Uterus (tissue), 4 donors: ENCODE data around the gene FTCDNL1. TPM values are rescaled to one million over a fixed set of nuclear protein-coding genes. Genes with fewer than 3 reads are reported as not detected.

ENCODE experiments used
- DNase-seq, 2 donors: peaks; one replicate each; pipeline ENCODE4 v3.0.0-alpha.2; 2019 to 2020
- H3K27ac ChIP-seq, 2 donors: fragments of 200-600 bp; sonication (generic); 1 replicate in 1 of 2; 2 replicates in 1 of 2; pipeline ENCODE4 v1.5.1; 2016 to 2018
- H3K27me3 ChIP-seq, 2 donors: fragments of 200-600 bp; sonication (generic); one replicate each; pipeline ENCODE4 v1.5.1; 2018 to 2019; ENCODE audit warnings: control low read depth in 1 of 2
- H3K36me3 ChIP-seq, 2 donors: fragments of 200-600 bp; sonication (generic); one replicate each; pipeline ENCODE4 v1.5.1; 2019; ENCODE audit warnings: control low read depth in 1 of 2
- H3K4me1 ChIP-seq, 2 donors: fragments of 200-600 bp; sonication (generic); one replicate each; pipeline ENCODE4 v1.5.1; 2018 to 2019; ENCODE audit warnings: control low read depth in 1 of 2
- H3K4me3 ChIP-seq, 2 donors: fragments of 200-600 bp; sonication (generic); 1 replicate in 1 of 2; 2 replicates in 1 of 2; pipeline ENCODE4 v1.5.1; 2018 to 2019; ENCODE audit warnings: mild to moderate bottlenecking in 1 of 2
- H3K9me3 ChIP-seq, 2 donors: fragments of 200-600 bp; sonication (generic); one replicate each; pipeline ENCODE4 v1.5.1; 2019; ENCODE audit warnings: control low read depth in 1 of 2
- POLR2A ChIP-seq, 2 donors: fragments of 450-650 bp; IDR thresholded peaks; one replicate each; pipeline ENCODE4 v1.6.1; 2016; ENCODE audit warnings: antibody characterized with exemption in 2 of 2, mild to moderate bottlenecking in 1 of 2, moderate library complexity in 1 of 2
- intact Hi-C: fragments of 100-400 bp; cut with DNase I; formaldehyde crosslinking; loops from one replicate; pipeline ENCODE4 v1.15.1; 2023; ENCODE audit warnings: low total_unique reads
- total RNA-seq, 4 donors: library from RNA; depleted of rRNA in 3 of 4; stranded (reverse); fragments of >200 nt in 3 of 4; gene quantifications; one replicate each; pipeline versions ENCODE4 v1.1.0 to v1.2.4, GENCODE V29; 2014 to 2023
- TF ChIP-seq, protein P1 (sequence below), 4 experiments: fragments of 200-600 bp in 2 of 4; fragments of 450-650 bp in 2 of 4; sonication (generic) in 2 of 4; IDR thresholded peaks; one replicate each; pipeline ENCODE4 v1.5.1; 2016 to 2019; ENCODE audit warnings: antibody characterized with exemption in 4 of 4, mild to moderate bottlenecking in 2 of 4, moderate library complexity in 1 of 4
- donor health status: DM: yes; HTN: yes; CAD: no.

The FTCDNL1 gene
- total RNA-seq, 4 donors from 2014 or later = 0.29 to 5.8 (median 1.4) TPM; not detected in 1

DNA sequence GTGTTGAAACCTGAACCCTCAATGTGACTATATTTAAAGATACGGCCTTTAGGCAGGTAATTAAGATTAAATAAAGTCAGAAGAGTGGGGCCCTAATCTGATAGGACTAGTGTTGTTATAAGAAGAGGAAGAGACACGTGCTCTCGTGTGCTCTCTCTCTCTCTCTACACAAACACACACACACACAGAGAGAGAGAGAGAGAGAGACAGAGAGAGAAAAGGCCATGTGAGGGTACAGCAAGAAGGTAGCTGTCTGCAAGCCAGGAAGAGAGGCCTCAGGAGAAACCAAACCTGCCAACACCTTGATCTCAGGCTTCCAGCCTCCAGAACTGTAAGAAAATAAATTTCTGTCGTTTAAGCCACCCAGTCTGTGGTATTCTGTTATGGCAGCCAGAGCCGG, 106.7 kb downstream of the FTCDNL1 start:
- Histone ChIP-seq H3K36me3 (no peaks in the 10 kb centered on the region), H3K27ac (no peak overlapping the region), H3K9me3 (no peaks in the 10 kb centered on the region), H3K27me3 (no peaks in the 10 kb centered on the region), H3K4me3 (no peak overlapping the region), H3K4me1 (peaks cover 0 to 5% of the 10 kb centered on the region in 2 donors)
- no peak for DNase-seq
- no peak for TF ChIP-seq POLR2A (IDR thresholded peaks at IDR 0.05)
- TF ChIP-seq, protein P1, sequence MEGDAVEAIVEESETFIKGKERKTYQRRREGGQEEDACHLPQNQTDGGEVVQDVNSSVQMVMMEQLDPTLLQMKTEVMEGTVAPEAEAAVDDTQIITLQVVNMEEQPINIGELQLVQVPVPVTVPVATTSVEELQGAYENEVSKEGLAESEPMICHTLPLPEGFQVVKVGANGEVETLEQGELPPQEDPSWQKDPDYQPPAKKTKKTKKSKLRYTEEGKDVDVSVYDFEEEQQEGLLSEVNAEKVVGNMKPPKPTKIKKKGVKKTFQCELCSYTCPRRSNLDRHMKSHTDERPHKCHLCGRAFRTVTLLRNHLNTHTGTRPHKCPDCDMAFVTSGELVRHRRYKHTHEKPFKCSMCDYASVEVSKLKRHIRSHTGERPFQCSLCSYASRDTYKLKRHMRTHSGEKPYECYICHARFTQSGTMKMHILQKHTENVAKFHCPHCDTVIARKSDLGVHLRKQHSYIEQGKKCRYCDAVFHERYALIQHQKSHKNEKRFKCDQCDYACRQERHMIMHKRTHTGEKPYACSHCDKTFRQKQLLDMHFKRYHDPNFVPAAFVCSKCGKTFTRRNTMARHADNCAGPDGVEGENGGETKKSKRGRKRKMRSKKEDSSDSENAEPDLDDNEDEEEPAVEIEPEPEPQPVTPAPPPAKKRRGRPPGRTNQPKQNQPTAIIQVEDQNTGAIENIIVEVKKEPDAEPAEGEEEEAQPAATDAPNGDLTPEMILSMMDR (IDR thresholded peaks at IDR 0.05) = no peak
- intact Hi-C loops = no loop called here

DNA sequence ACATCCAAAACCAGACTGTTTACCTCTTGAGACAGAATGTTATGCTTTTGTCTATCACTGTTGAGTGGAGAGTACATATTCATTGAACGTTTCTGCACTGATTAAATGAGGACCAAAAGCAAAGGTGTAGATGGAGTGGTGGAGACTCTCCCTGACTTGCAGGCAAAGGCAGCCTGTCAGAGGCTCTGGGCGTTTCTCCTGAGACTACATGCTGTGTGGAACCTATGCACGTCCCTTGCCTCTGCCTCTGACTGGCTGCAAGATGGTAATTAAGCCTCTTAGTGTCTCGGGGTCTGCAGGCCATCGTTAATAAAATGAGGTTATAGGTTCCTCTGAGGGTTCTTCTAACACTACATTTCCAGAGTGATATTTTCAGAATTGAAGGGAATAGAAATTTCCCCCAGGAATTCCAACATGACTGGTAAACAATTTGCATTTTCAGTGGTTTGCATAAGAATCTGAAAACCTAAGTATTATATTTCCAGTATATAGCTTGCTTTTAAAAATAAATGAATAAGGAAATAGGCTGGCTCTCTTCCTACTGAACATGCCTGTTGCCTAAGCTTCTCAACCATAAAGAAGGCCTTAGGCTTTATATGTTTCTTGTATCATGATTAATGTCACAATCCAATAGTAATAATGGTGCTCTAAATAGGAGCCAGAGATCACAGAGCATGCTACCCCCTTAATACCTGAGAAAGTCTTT, 107.4 kb downstream of the FTCDNL1 start:
- Histone ChIP-seq H3K4me1 (peaks cover 0 to 5% of the 10 kb centered on the region in 2 donors), H3K4me3 (no peak overlapping the region), H3K27me3 (no peaks in the 10 kb centered on the region), H3K9me3 (no peaks in the 10 kb centered on the region), H3K36me3 (no peaks in the 10 kb centered on the region), H3K27ac (no peak overlapping the region)
- TF ChIP-seq, protein P1 (IDR thresholded peaks at IDR 0.05) = no peak
- TF ChIP-seq POLR2A (IDR thresholded peaks at IDR 0.05) = no peak
- intact Hi-C loops = no loop called here
- DNase-seq = no peak

DNA sequence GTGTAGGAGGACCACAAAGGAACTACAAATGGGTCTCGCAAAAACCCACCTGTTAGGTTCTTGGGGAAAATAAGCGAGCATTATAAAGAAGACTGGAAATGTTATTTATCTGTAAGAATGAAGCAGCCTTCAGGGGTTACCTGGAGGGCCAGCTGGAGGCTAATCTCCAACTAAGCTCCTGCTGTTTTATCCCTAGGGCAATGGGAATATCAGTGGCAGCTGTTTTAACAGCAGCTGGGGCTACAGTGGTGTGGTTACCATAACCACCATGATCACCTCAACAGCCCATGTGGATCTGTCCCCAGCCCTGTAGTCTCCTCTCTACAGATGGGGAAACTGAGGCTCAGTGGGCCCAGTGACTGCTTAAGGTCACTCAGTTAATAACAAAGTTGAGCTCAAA, 108.1 kb downstream of the FTCDNL1 start:
- no peak for DNase-seq
- no peaks in the 10 kb centered on the region for H3K9me3 ChIP-seq
- H3K4me3 ChIP-seq = no peak overlapping the region
- no peaks in the 10 kb centered on the region for H3K27me3 ChIP-seq
- intact Hi-C loops = no loop called here
- no peak overlapping the region for H3K27ac ChIP-seq
- no peaks in the 10 kb centered on the region for H3K36me3 ChIP-seq
- peaks cover 0 to 5% of the 10 kb centered on the region in 2 donors for H3K4me1 ChIP-seq
- TF ChIP-seq, protein P1 (IDR thresholded peaks at IDR 0.05) = no peak
- TF ChIP-seq POLR2A (IDR thresholded peaks at IDR 0.05) = no peak

DNA sequence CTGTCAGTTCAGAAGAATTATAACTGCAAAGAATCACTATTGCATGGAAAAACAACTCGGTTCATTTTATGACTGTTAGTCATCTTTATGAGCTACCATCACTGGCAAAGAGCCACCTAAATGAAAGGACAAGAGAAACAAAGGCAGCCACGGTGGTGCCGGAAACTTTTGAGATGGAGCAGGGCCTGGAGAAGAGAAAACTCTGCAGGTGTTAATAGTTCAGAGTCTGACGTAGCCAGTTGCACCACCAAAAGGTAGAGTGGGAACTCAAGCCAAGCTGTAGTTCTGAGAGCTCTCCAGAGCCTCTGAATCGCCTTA, 110.9 kb downstream of the FTCDNL1 start:
- no peak overlapping the region for H3K27ac ChIP-seq
- intact Hi-C loops = no loop called here
- H3K36me3 ChIP-seq = no peaks in the 10 kb centered on the region
- peaks cover 0 to 5% of the 10 kb centered on the region in 2 donors for H3K4me1 ChIP-seq
- DNase-seq = no peak
- no peaks in the 10 kb centered on the region for H3K9me3 ChIP-seq
- TF ChIP-seq, protein P1 (IDR thresholded peaks at IDR 0.05) = no peak
- TF ChIP-seq POLR2A (IDR thresholded peaks at IDR 0.05) = no peak
- H3K4me3 ChIP-seq = no peak overlapping the region
- H3K27me3 ChIP-seq = no peaks in the 10 kb centered on the region

DNA sequence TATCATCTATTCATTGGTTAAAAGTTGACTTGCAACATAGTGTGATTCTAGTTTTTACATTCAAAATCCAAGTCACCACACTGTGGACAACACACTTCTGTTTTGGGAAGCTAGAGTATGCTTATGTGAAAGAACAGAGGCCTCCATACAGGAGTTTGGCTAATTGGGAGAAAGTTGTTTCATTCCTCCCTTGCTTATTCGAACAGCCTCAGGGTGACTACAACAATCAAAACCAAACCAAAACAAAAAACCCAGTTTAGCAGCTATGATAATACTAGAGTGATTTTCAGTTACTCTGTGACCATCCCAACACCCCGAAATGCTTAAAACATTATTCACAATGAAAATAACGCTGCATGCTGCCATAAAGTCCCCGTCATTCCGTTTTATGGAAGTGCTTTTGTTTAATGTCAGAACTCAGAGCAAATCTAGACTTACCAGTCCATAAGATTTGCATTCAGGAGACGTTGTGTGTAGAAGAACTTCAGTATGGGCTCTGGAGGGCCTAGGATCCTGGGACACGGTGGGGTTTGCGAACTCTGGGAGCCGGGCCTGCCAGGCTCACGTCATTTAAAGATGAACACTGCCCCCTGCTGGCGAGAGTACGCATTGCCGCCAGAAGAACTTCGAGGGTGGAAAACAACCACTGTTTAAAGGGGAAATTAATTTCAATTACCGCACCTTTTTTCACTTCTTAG, 111.4 kb downstream of the FTCDNL1 start:
- peak; percentile 60 to 66 for DNase-seq
- H3K4me1 ChIP-seq = peaks cover 0 to 5% of the 10 kb centered on the region in 2 donors
- intact Hi-C loops = no loop called here
- no peaks in the 10 kb centered on the region for H3K27me3 ChIP-seq
- TF ChIP-seq, protein P1 (IDR thresholded peaks at IDR 0.05) = peak; percentile 60 to 84 (median 70)
- no peak for TF ChIP-seq POLR2A (IDR thresholded peaks at IDR 0.05)
- no peaks in the 10 kb centered on the region for H3K9me3 ChIP-seq
- H3K4me3 ChIP-seq = no peak overlapping the region
- no peaks in the 10 kb centered on the region for H3K36me3 ChIP-seq
- H3K27ac ChIP-seq = no peak overlapping the region
